COLO668 (cell line): Measurements from ENCODE around the gene DGKG.

Experiments
- DNase-seq: peaks from one replicate; lab custom pipeline; 2025; ENCODE audit not compliant: unreplicated experiment; lab: John Stamatoyannopoulos, UW

DGKG gene

DNA sequence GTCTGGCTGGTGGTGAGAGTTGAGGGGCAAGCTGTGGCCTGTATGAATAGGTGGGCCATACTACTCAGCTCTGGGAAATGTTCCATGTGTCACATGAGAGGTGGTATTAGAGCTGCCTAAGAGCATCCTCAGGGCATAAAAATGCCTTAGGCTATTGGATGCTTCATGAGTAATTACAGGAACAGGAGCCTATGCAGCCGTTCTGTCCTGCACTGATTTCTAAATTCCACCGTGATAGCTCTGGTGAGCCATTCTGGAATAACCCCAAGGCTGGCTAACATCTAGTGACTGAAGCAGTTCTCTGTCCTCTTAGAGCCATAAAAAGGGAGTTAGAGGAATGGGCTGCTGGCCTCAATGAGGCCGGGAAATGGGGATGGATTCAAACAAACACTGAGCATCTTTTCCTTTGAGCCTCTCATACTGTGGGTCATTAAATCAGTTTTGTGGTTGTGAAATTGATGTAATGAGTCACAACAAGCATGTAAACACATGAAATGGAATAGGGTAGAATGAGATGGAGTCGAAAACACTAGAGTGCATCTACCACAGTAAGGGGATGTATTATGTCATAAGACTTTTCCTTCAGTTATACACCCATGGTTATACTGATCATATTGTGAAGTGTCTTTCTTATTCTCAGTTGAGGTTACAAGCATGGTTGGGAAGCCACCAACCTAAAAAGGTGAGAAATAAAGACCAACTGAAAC, 41.0 kb downstream of the DGKG start:
- DNase-seq = no peak

- no peak for DNase-seq
Observed at GRCh38 chr3:186319945-186320344, 42.1 kb downstream of the DGKG start.

DNA sequence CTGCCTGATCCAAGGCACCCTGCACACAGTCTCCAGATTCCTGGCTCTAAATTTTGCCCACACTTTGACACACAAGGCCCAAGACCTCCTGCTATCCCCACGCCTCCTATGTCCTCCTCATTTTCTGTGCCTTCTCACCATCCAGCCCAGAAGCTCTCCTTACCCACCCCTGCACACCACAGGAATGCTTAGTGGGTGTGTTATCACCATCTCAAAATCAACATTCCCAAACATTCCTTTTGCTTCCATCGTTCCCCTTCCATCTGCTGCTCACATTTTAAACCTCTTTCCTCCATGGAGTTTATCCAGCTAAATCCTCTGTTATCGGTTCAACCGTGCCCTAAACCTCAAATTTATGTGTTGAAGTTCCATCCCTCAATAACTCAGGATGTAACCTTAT, 43.9 kb downstream of the DGKG start:
- DNase-seq = no peak

- no peak for DNase-seq
Observed at GRCh38 chr3:186317478-186317877, 44.6 kb downstream of the DGKG start.

DNA sequence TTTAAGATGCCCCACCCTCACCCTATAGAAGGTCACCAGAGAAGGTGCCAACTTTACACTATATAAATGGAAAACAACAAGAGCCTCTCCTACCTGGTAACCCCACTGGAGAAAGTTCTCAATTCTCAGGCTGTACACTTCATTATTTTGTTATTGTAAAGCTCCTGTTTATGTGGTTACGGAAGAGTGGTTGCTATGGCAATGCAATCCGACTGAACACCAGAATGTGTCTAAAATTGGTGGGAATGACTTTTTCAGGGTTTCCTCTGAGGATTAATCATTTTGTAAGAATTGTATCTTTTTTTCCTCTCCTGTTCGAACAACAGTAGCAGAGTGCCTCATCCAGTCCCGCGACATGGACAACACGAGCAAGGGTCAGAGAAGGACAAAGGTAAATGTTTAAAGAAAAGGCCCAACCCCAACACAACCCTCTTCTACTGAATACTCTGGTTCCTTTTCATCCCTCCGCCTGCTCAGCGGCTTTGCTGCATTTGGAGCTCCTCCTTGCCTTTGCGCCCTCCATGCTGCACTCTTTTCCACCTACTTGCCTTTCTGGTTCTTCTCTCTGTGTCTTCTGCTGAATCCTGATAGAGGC, 45.3 kb downstream of the DGKG start:
- no peak for DNase-seq

DNA sequence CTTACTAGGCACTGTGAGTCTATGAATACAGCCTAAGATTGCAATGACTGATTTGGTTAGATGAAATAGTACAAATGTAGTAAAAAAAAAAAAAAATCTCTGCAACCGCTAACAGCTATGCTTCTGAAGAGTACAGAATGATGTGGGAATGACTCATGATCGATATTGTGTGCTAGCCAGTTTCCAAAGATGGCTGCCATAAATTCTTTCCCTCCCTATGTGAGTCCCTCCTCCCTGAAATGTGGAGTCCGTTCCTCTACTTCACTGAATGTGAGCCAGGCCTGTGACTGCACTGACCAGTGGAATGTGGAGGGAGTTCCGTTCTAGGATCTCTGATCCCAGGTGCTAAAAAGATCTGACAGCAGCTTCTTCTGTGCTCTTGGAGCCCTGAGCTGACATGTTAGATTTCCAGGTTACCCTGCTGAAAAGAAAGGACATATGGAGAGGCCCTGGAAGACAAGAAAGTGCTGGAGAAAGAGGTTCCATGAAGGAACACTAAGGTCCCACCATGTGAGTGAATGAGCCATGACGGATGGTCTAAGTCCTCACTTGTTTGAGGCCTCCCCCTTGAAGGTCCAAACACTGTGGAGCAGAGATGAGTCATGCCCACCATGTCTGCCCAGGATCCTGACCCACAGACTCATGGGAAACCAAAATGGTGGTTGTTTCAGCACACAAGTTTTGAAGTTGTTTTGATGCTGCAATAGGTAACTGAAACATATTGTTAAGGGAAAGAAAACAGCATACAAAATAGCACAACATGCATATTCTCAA, 46.3 kb downstream of the DGKG start:
- DNase-seq = no peak

- DNase-seq = no peak
Observed at GRCh38 chr3:186314896-186315295, 47.1 kb downstream of the DGKG start.

DNA sequence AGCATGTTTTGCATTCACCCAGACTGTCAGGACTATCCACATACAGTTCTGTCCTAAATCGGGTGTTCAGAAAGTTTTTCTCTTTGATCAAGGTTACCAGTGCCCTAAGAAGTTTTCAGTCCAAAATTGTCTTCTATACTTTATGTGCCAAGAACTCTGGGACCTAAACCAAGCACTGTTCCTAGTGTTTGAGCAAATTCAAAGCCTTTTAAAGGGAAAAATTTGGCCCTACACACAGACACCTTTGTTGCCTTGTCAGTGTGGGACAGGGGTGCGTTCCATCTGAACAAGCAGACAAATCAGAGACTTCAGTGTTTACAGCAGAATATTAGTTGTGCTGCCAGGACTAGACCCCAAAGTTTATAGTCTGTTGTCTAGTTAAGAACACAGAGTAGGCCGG, 50.6 kb downstream of the DGKG start:
- DNase-seq = no peak

GRCh38 chr3:186308549-186308948, 53.5 kb downstream of the DGKG start:
- no peak for DNase-seq

- no peak for DNase-seq
Observed at GRCh38 chr3:186307594-186308221, 54.3 kb downstream of the DGKG start.

- no peak for DNase-seq
Observed at GRCh38 chr3:186305286-186305685, 56.7 kb downstream of the DGKG start.

- no peak for DNase-seq
Observed at GRCh38 chr3:186303965-186304364, 58.1 kb downstream of the DGKG start.

GRCh38 chr3:186299327-186299726, 62.7 kb downstream of the DGKG start:
- no peak for DNase-seq

DNA sequence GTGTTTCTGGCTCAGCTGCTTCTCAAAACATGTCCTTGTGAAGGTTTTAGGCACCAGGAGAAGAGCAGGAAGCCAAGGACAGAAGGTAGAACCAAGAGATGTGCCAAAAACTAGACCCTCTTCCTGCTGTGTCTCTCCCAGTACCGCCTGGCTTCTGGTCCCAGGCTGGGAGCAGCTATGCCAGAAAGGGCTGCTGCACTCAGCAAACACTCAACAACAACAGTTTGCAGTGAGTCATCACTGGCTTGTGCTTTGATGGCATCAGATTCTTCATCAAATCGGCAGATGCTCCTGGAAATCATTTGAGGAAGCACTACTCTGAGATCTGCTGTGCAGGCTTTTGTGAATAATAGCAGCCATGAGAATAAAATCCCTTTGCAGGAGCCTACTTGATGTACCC, 63.2 kb downstream of the DGKG start:
- DNase-seq = peak; percentile 48

- DNase-seq = no peak
Observed at GRCh38 chr3:186290796-186291195, 71.2 kb downstream of the DGKG start.

- DNase-seq = no peak
Observed at GRCh38 chr3:186287711-186288110, 74.3 kb downstream of the DGKG start.

GRCh38 chr3:186286114-186286513, 75.9 kb downstream of the DGKG start:
- DNase-seq = no peak

DNA sequence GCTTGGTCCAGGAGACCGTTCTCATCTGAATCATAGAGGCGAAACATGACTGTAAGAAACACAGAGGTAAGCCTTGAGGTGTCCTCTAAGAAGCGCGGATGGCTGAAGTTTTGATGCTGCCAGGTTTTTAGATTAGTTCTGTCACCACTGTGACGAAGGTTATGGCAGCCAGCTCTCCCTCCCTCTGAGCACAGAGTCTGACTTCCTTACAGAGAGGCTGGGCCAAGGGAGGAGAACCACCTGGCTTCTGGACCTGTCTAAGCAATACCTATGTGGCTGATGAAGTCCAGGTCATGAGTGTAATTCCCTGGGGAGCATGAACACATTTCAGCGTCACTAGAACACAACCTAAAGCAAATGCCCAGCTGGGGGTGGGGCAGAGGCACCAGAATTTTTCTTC, 77.4 kb downstream of the DGKG start:
- no peak for DNase-seq

DNA sequence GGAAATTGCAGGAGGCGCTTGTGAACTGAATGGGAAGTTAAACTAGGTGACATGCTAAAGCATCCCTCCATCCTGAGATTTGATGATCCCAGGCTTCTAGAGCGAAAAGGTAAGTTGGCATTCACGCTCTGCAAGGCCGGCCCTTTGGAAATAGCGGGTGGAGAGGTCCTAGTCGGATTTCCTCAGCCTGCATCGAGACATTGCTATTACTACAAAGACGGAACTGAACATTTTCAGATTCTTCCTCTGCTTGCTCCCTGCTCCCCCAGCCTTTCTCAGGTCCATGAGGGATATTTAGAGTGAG, 77.7 kb downstream of the DGKG start:
- DNase-seq = no peak

- no peak for DNase-seq
Observed at GRCh38 chr3:186283651-186284348, 78.2 kb downstream of the DGKG start.

- no peak for DNase-seq
Observed at GRCh38 chr3:186283096-186283495, 78.9 kb downstream of the DGKG start.
